ENCODE results near the gene HYOU1.
A peak's percentile ranks its signal among the peaks of the same experiment; 100 is the strongest.

Gene HYOU1

DNA sequence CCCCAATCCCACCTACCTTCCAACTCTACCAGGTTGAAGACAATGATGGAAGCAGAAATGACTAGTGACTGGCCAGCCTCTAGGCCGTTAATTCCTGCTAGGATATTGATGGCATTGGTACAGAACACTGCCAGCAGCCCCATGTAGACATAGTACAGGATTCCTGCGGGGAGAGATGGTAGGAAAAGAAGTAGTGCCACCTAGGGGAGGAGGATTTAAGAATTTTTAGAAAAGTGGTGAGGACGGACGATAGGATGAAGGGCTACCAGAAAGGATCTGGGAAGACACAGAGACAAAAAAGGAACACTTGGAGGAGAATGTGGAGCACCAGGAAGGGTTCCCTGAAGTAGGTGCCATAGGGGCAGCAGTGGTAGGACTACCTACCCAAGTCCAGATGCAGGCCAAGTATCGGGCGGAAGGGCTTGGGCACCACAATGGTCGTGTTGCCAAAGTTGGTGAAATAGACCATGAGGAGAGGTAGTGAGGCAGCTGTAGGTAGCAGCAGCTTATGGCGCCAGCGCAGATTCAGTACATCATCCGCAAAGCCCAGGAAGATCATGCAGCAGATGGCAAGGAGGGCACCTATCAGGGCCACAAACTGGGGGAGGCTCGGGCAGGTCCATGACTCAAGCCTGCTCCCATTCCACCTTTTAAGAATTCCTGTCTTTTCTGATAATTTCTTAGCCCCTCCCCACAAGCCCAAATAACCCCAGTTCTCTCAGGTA is 43.4 kb upstream of the HYOU1 start:
- in situ Hi-C loops (cut with HindIII; ENCODE audit: low sequenced_read_pairs): loop anchor here (5.0 to 25.0 kb wide), 2 partner anchors 83 to 187 kb away; partner anchors contain the start of genes RPS25 and TRAPPC4
- no peak for DNase-seq (ENCODE audit: low read depth)
- H3K4me3 ChIP-seq (ENCODE audit: low read depth, low read length): peak overlapping the region; percentile 91
- TF ChIP-seq, protein P1, sequence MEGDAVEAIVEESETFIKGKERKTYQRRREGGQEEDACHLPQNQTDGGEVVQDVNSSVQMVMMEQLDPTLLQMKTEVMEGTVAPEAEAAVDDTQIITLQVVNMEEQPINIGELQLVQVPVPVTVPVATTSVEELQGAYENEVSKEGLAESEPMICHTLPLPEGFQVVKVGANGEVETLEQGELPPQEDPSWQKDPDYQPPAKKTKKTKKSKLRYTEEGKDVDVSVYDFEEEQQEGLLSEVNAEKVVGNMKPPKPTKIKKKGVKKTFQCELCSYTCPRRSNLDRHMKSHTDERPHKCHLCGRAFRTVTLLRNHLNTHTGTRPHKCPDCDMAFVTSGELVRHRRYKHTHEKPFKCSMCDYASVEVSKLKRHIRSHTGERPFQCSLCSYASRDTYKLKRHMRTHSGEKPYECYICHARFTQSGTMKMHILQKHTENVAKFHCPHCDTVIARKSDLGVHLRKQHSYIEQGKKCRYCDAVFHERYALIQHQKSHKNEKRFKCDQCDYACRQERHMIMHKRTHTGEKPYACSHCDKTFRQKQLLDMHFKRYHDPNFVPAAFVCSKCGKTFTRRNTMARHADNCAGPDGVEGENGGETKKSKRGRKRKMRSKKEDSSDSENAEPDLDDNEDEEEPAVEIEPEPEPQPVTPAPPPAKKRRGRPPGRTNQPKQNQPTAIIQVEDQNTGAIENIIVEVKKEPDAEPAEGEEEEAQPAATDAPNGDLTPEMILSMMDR (IDR thresholded peaks at IDR 0.05; ENCODE audit: low read depth, low read length, missing control alignments): peak; percentile 58

DNA sequence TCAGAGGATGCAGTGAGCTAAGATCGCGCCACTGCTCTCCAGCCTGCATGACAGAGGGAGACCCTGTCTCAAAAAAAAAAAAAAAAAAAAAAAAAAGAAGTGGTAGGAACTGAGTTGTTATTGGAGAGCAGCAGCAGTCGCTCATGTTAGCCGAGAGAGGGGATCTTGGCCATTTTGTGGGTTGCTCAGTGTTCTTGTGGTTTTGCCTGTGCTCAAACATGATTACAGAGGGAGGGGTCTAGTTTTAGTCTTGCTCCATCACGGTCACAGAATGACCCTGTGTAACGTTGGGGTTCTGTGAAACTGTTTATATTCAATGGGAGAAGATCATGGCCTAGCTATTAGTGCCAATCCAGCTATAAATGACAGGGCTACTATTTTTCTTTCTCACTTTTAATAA is 42.7 kb upstream of the HYOU1 start:
- TF ChIP-seq, protein P1 (IDR thresholded peaks at IDR 0.05; ENCODE audit: low read depth, low read length, missing control alignments): no peak
- DNase-seq (ENCODE audit: low read depth): no peak
- H3K4me3 ChIP-seq (ENCODE audit: low read depth, low read length): no peak overlapping the region
- in situ Hi-C loops (cut with HindIII; ENCODE audit: low sequenced_read_pairs): loop anchor here (5.0 to 25.0 kb wide), 2 partner anchors 82 to 188 kb away; partner anchors contain the start of genes RPS25 and TRAPPC4

DNA sequence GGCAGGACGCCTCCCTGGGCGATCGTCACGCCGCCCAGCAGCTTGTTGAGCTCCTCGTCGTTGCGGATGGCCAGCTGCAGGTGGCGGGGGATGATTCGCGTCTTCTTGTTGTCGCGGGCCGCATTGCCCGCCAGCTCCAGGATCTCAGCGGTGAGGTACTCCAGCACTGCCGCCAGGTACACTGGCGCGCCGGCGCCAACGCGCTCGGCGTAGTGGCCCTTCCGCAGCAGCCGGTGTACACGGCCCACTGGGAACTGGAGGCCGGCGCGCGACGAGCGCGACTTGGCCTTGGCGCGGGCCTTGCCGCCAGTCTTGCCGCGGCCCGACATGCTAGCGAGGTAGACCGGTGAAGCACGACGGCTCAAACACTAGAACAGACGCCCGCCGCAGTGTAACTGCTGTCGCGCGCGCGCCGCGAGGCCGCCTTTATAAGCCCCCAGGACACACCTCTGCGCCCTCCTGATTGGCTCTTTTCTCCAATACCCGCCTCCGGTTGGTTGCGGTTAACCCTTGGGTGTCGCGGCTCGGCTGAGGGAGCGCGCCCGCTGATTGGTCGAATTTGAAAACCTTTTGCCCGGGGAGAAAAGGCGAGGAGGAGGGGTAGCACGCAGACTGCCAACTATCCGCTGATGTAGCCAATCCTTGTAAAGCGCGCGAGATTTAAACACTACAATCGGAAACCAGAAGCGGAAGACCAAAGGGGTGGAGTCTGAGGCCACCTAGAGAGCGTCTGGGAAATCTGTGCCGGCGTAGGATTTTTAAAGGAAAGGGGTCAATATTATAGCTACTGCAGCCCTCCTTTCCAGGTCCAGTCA is 38.3 kb upstream of the HYOU1 start:
- H3K4me3 ChIP-seq (ENCODE audit: low read depth, low read length): peak overlapping the region; percentile 73
- peak; percentile 99 for DNase-seq (ENCODE audit: low read depth)
- in situ Hi-C loops (cut with HindIII; ENCODE audit: low sequenced_read_pairs): no loop called here
- TF ChIP-seq, protein P1 (IDR thresholded peaks at IDR 0.05; ENCODE audit: low read depth, low read length, missing control alignments): no peak

DNA sequence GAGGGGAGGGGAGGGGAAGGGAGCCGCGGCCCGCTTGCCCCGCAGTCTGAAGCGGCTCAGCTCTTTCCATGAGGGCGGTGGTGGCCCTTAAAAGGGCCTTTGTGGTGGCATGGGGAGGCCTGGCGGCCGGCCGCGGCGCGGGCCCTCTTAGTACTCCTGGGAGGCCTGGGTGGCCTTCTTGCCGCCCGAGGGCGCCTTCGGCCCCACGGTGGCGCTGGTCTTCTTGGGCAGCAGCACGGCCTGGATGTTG is 37.7 kb upstream of the HYOU1 start:
- in situ Hi-C loops (cut with HindIII; ENCODE audit: low sequenced_read_pairs): no loop called here
- TF ChIP-seq, protein P1 (IDR thresholded peaks at IDR 0.05; ENCODE audit: low read depth, low read length, missing control alignments): peak; percentile 68
- DNase-seq (ENCODE audit: low read depth): peak; percentile 40
- peak overlapping the region; percentile 73 for H3K4me3 ChIP-seq (ENCODE audit: low read depth, low read length)

DNA sequence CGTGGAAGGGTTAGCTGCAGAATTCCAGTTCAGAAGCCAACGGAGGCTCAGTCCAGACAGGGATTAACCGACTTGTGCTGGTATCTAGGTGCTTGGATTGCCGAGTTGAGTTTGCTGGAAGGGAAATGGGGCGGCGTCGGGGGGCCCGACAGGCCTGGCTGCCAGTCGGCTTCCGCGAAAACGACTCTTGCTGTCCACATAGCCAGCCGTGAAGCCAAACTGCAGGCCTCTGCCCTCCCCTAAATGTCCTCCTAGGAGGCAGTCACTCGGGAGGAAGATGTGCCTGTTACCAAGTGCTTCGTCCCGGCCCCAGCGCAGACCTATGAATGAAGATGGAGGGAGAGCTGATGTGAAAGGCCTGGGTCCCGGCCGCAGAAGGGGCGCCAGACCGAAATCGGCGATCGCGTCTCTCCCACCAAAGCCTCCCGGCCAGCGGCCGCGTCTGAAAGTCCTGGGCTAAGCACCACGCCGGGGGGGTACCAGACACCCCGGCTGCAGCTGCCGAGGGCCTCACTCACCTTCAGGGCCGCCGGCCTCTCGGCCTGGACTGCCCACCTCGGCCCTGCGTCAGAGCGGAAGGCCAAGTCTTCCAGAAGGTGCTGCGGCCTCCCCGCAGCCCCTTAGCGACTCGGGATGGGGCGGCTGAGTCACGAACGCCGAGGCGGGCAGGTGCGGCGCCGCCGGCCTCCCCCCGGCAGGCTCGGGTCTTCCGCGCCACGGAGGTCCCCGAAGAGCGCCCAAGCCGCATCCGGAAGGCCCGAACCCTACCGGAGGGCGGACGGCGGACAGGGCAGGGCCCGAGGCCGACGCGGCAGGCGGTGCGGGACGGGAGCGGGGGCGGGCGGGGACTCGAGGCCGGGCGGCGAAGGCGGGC is 37.2 kb upstream of the HYOU1 start:
- peak overlapping the region; percentile 73 for H3K4me3 ChIP-seq (ENCODE audit: low read depth, low read length)
- no peak for DNase-seq (ENCODE audit: low read depth)
- TF ChIP-seq, protein P1 (IDR thresholded peaks at IDR 0.05; ENCODE audit: low read depth, low read length, missing control alignments): no peak
- in situ Hi-C loops (cut with HindIII; ENCODE audit: low sequenced_read_pairs): no loop called here

Data from astrocyte of the cerebellum (primary cell).